ENCODE data around the gene TICAM1. TPM values are rescaled to one million over a fixed set of nuclear protein-coding genes. Genes with fewer than 3 reads are reported as not detected.

The TICAM1 gene
- total and polyA plus RNA-seq, 10 of the 15 experiments (the other 5 are each of a cell fraction or from before 2014, with no cell fraction given) = 0.31 to 31.1 (median 5.3) TPM

DNA sequence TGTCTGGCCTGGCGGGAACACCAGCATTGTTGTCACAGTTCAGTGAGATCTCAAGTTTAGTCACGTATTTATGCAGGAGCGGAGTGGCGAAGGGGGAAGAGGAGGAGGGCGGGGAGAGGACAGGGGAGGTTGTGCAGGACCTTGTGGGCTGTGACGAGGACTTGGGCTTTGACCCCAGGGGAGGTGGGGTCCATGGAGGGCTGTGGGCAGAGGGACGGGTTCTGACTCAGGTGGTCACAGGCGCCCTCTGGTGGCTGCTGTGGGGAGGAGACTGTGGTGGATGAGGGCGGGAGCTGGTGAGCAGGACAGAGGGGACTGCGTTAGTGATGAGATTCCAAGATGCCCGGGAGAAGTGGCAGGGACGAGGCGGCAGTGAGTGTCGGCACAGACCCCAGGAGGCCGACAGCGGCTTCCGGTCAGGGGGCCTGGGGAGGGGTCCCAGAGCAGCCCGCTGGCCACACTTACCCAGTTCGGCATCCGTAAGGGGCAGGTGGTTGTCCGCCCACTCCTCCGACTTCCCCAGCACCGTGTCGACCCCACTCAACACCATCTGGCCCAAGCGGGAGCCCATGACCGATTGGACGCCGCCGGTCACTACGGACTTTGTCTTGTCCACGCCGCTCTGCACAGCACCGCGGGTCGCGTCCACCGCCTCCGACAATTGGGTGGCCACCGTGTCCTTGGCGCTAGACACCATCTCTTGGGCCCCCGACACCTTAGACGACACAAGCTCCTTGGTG is 20.2 kb upstream of the TICAM1 start (continued):
- TF ChIP-seq, protein P1, sequence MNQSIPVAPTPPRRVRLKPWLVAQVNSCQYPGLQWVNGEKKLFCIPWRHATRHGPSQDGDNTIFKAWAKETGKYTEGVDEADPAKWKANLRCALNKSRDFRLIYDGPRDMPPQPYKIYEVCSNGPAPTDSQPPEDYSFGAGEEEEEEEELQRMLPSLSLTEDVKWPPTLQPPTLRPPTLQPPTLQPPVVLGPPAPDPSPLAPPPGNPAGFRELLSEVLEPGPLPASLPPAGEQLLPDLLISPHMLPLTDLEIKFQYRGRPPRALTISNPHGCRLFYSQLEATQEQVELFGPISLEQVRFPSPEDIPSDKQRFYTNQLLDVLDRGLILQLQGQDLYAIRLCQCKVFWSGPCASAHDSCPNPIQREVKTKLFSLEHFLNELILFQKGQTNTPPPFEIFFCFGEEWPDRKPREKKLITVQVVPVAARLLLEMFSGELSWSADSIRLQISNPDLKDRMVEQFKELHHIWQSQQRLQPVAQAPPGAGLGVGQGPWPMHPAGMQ (IDR thresholded peaks at IDR 0.05; ENCODE audit: borderline replicate concordance) = no peak
- peak; percentile 84 for TF ChIP-seq RAD21 (IDR thresholded peaks at IDR 0.05; ENCODE audit: insufficient read depth, low read depth, low read length)
- peak; percentile 47 for TF ChIP-seq NR2C1 (IDR thresholded peaks at IDR 0.05)
- TF ChIP-seq, protein P2, sequence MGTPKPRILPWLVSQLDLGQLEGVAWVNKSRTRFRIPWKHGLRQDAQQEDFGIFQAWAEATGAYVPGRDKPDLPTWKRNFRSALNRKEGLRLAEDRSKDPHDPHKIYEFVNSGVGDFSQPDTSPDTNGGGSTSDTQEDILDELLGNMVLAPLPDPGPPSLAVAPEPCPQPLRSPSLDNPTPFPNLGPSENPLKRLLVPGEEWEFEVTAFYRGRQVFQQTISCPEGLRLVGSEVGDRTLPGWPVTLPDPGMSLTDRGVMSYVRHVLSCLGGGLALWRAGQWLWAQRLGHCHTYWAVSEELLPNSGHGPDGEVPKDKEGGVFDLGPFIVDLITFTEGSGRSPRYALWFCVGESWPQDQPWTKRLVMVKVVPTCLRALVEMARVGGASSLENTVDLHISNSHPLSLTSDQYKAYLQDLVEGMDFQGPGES (IDR thresholded peaks at IDR 0.05) = peak; percentile 38; the same call in 1 of the 2 replicates
- peak in 1 of 2 experiments; percentile 21; a peak in 1 of 4 replicates for TF ChIP-seq BHLHE40 (IDR thresholded peaks at IDR 0.05; ENCODE audit: borderline replicate concordance in 1 of 2, low read depth in 2 of 2, low read length in 1 of 2)
- TF ChIP-seq RUNX3 (IDR thresholded peaks at IDR 0.05; ENCODE audit: low read length) = peak; percentile 80
- TF ChIP-seq SPI1 (IDR thresholded peaks at IDR 0.05; ENCODE audit: borderline replicate concordance, insufficient read depth, low read depth, low read length) = no peak
- TF ChIP-seq TAF1 (IDR thresholded peaks at IDR 0.05; ENCODE audit: borderline replicate concordance, low read depth, low read length) = no peak
- TF ChIP-seq, protein P3, sequence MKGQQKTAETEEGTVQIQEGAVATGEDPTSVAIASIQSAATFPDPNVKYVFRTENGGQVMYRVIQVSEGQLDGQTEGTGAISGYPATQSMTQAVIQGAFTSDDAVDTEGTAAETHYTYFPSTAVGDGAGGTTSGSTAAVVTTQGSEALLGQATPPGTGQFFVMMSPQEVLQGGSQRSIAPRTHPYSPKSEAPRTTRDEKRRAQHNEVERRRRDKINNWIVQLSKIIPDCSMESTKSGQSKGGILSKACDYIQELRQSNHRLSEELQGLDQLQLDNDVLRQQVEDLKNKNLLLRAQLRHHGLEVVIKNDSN (IDR thresholded peaks at IDR 0.05; ENCODE audit: borderline replicate concordance, extremely low read length, insufficient read depth, low read depth, low read length) = no peak
- TF ChIP-seq CREM (IDR thresholded peaks at IDR 0.05; ENCODE audit: low read depth) = peak; percentile 19; the same call in 1 of the 2 replicates
- TF ChIP-seq YY1 (IDR thresholded peaks at IDR 0.05; ENCODE audit: low read depth, low read length) = peak; percentile 69; the same call in 1 of the 2 replicates
